Esophagus squamous epithelium (tissue), 5 donors: ENCODE results near the gene ACTN4. TPM values are rescaled to one million over a fixed set of nuclear protein-coding genes. Genes with fewer than 3 reads are reported as not detected.

Source experiments
- DNase-seq: peaks from one replicate; lab custom pipeline; 2025; lab: John Stamatoyannopoulos, UW
- H3K27ac ChIP-seq, 4 donors: fragments of 200-600 bp; sonication (generic); one replicate each; pipeline ENCODE4 v1.5.1; 2016 to 2019; ENCODE audit warnings: mild to moderate bottlenecking in 1 of 4
- H3K27me3 ChIP-seq, 4 donors: fragments of 200-600 bp; sonication (generic); 1 replicate in 3 of 4; 2 replicates in 1 of 4; pipeline versions ENCODE4 v1.5.1 to v1.6.0; 2017 to 2021; ENCODE audit warnings: antibody characterized with exemption in 1 of 4
- H3K36me3 ChIP-seq, 3 donors: fragments of 200-600 bp; sonication (generic); one replicate each; pipeline ENCODE4 v1.5.1; 2016 to 2019
- H3K4me1 ChIP-seq, 3 donors: fragments of 200-600 bp; sonication (generic); one replicate each; pipeline ENCODE4 v1.5.1; 2017 to 2019
- H3K4me3 ChIP-seq, 4 donors: fragments of 200-600 bp; sonication (generic); 1 replicate in 3 of 4; 2 replicates in 1 of 4; pipeline ENCODE4 v1.5.1; 2016 to 2019; ENCODE audit warnings: mild to moderate bottlenecking in 2 of 4, moderate library complexity in 1 of 4
- H3K9me3 ChIP-seq, 3 donors: fragments of 200-600 bp; sonication (generic); one replicate each; pipeline ENCODE4 v1.5.1; 2016 to 2019
- POLR2A ChIP-seq, 4 donors: fragments of 450-650 bp; IDR thresholded peaks; one replicate each; pipeline ENCODE4 v1.6.1; 2017; ENCODE audit warnings: antibody characterized with exemption in 4 of 4, mild to moderate bottlenecking in 4 of 4, moderate library complexity in 3 of 4
- WGBS, 2 donors: methylation state at CpG; one replicate each; pipeline ENCODE4 v1.1.5; 2018; 5-methylcytosine and 5-hydroxymethylcytosine counted together
- intact Hi-C: fragments of 100-400 bp; cut with DNase I; formaldehyde crosslinking; loops from one replicate; pipeline ENCODE4 v1.15.0; 2022
- total RNA-seq, 4 donors: library from RNA; depleted of rRNA; stranded (reverse); fragments of >200 nt; gene quantifications; one replicate each; pipeline ENCODE4 v1.1.0, GENCODE V29; 2016
- TF ChIP-seq, protein P1 (sequence below), 6 experiments: fragments of 450-650 bp in 4 of 6; fragments of 200-600 bp in 2 of 6; sonication (generic) in 2 of 6; IDR thresholded peaks; one replicate each; pipeline ENCODE4 v1.5.1; 2016 to 2019; ENCODE audit warnings: antibody characterized with exemption in 6 of 6, mild to moderate bottlenecking in 4 of 6, moderate library complexity in 4 of 6
- donor health status: DM: yes; HTN: yes; CAD: no.

The ACTN4 gene
- total RNA-seq, 4 donors from 2014 or later = 302 to 705 (median 414) TPM

DNA sequence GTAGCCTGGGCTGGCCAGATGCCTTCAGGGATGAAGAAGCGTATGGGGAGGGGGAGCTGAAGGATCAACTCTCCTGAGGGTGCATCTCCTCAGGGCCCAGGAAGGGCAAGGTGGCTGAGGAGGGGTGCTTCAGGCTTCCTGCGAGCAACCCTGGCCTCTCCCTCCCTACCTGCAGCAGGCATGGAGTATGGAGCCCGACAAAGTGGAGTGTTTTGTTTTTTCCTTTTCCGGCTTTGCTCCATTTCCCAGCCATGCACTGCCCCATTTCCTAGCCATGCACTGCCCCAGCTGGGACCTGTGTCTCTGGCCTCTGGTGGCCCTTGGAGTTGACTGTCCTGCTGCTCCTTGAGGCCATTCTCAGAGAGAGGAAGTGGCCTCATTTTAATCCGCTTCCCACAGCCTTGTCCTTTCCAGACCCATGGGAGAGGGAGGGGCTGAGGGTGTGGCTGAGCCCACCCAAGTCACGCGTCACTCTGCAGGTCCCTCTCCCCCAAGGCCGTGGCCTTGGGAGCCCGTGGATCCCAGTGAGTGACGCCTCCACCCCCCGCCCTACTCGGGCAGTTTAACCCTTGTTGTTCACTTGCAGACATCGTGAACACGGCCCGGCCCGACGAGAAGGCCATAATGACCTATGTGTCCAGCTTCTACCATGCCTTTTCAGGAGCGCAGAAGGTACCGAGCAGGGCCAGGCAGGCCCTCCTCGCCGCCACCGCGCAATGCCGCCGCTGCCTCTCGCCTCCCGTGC, 62.4 kb downstream of the ACTN4 start:
- Histone ChIP-seq H3K4me1 (peaks cover 33 to 93% (median 67%) of the 10 kb centered on the region in 3 donors), H3K36me3 (peaks cover 52 to 100% (median 81%) of the 10 kb centered on the region in 3 donors), H3K27ac (peak overlapping the region; percentile 16 to 86 (median 81)), H3K4me3 (no peak overlapping the region), H3K9me3 (no peaks in the 10 kb centered on the region), H3K27me3 (no peaks in the 10 kb centered on the region)
- intact Hi-C loops = loop anchor here (10.0 kb wide), 1 partner anchor 65 kb away; the partner anchor contains the start of gene ACTN4
- 71 to 78% methylated on average over 20 to 24 of the region's 27 CpGs for WGBS, 2 donors
- no peak for DNase-seq
- TF ChIP-seq, protein P1, sequence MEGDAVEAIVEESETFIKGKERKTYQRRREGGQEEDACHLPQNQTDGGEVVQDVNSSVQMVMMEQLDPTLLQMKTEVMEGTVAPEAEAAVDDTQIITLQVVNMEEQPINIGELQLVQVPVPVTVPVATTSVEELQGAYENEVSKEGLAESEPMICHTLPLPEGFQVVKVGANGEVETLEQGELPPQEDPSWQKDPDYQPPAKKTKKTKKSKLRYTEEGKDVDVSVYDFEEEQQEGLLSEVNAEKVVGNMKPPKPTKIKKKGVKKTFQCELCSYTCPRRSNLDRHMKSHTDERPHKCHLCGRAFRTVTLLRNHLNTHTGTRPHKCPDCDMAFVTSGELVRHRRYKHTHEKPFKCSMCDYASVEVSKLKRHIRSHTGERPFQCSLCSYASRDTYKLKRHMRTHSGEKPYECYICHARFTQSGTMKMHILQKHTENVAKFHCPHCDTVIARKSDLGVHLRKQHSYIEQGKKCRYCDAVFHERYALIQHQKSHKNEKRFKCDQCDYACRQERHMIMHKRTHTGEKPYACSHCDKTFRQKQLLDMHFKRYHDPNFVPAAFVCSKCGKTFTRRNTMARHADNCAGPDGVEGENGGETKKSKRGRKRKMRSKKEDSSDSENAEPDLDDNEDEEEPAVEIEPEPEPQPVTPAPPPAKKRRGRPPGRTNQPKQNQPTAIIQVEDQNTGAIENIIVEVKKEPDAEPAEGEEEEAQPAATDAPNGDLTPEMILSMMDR (IDR thresholded peaks at IDR 0.05) = no peak
- TF ChIP-seq POLR2A (IDR thresholded peaks at IDR 0.05) = no peak

DNA sequence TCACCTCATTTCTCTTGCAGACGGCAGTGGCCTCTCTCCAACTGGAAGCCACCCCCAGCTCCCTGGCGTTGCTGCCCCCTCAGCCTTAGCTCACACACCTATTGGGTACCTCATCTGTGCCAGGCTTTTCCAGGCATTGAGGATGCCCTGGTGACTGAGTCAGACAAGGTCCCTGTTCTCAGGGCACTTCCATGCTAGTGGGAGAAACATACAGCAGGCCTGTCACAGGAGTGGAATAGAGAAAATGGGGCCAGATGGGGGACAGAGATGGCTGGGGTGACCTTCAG, 62.9 kb downstream of the ACTN4 start:
- Histone ChIP-seq H3K4me1 (peaks cover 33 to 88% (median 64%) of the 10 kb centered on the region in 3 donors), H3K27ac (peak overlapping the region; percentile 16 to 86 (median 81)), H3K4me3 (no peak overlapping the region), H3K36me3 (peaks cover 48 to 100% (median 80%) of the 10 kb centered on the region in 3 donors), H3K27me3 (no peaks in the 10 kb centered on the region), H3K9me3 (no peaks in the 10 kb centered on the region)
- 25 to 59% methylated on average over 2 of the region's 2 CpGs for WGBS, 2 donors
- intact Hi-C loops = no loop called here
- no peak for DNase-seq
- TF ChIP-seq, protein P1 (IDR thresholded peaks at IDR 0.05) = no peak
- TF ChIP-seq POLR2A (IDR thresholded peaks at IDR 0.05) = no peak

DNA sequence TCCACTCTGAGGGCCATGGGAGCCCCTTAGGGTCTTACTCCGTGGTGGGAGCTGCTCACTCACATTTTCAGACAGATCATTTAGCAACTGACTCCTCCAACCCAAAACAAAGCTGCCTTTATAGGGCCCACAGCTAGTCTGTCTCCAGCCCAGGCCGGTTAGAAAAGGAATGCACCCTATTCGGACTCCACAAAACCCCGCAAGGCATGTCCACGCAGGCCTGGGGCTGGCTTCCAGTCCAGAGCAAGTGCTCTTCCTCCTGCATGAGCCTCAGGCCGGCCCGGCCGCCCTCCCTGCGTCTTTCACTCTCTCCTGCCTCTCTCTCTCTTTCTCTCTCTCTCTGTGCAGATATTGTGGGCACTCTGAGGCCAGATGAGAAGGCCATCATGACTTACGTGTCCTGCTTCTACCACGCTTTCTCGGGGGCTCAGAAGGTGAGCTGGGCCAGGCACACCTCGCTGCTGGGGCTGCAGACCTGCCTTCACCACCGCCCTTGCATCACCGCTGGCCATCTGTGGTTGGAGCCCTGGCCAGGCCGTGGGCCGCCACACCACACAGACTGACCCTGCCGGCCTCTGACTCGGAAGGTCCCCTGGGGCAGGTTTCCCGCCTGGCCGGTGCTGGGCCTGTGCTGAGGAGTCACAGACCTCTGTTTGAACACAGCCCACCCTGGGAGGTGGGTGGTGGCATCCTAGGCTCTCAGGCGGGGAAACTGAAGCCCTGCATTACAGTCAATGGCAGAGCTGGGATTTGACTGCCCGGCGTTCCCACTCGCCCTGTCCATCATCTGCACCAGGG, 63.7 kb downstream of the ACTN4 start:
- H3K4me3 ChIP-seq = no peak overlapping the region
- no peak for TF ChIP-seq POLR2A (IDR thresholded peaks at IDR 0.05)
- TF ChIP-seq, protein P1 (IDR thresholded peaks at IDR 0.05) = no peak
- intact Hi-C loops = no loop called here
- H3K36me3 ChIP-seq = peaks cover 50 to 100% (median 80%) of the 10 kb centered on the region in 3 donors
- no peaks in the 10 kb centered on the region for H3K27me3 ChIP-seq
- H3K9me3 ChIP-seq = no peaks in the 10 kb centered on the region
- DNase-seq = no peak
- 32 to 36% methylated on average over 9 to 10 of the region's 25 CpGs for WGBS, 2 donors
- peaks cover 33 to 81% (median 61%) of the 10 kb centered on the region in 3 donors for H3K4me1 ChIP-seq
- H3K27ac ChIP-seq = peak overlapping the region; percentile 16 to 86 (median 81)

DNA sequence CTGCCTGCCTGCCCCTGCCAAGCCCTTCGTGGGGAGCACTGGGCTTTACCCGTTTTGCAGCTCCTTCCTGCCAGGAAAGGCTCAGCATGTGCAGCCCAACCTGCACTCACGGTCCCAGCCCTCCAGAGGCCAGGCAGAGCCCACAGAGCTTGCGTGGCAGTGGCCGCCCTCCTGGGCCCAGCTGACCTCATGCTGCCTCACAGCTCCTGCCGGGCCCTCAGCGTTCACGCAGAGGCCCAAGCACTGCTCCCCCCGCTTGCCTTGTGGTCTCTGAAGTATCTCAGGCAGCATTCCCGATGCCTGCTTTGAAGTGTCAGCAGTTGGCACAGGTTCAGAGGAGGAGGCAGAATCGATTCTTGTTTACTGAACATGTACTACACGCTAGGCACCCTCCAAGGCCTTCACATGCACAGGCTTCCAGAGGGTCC, 64.3 kb downstream of the ACTN4 start:
- H3K9me3 ChIP-seq = no peaks in the 10 kb centered on the region
- H3K36me3 ChIP-seq = peaks cover 49 to 100% (median 76%) of the 10 kb centered on the region in 3 donors
- H3K27ac ChIP-seq = peak overlapping the region; percentile 26 to 86 (median 81)
- H3K27me3 ChIP-seq = no peaks in the 10 kb centered on the region
- H3K4me1 ChIP-seq = peaks cover 33 to 74% (median 59%) of the 10 kb centered on the region in 3 donors
- WGBS, 2 donors = 31 to 45% methylated on average over 4 to 6 of the region's 12 CpGs
- TF ChIP-seq POLR2A (IDR thresholded peaks at IDR 0.05) = no peak
- TF ChIP-seq, protein P1 (IDR thresholded peaks at IDR 0.05) = peak in 1 of 6 experiments; percentile 6
- no peak for DNase-seq
- intact Hi-C loops = no loop called here
- H3K4me3 ChIP-seq = no peak overlapping the region
